ENCODE results near the gene LRP6. TPM values are rescaled to one million over a fixed set of nuclear protein-coding genes. Genes with fewer than 3 reads are reported as not detected.
A peak's percentile ranks its signal among the peaks of the same experiment; 100 is the strongest.

The LRP6 gene
- total RNA-seq, 4 donors from 2014 or later, result 4.3 to 18.7 (median 9.0) TPM

GRCh38 chr12:12273291-12273957 is 6.6 kb upstream of the LRP6 start:
- TF ChIP-seq POLR2A (IDR thresholded peaks at IDR 0.05), result no peak
- TF ChIP-seq, protein P1, sequence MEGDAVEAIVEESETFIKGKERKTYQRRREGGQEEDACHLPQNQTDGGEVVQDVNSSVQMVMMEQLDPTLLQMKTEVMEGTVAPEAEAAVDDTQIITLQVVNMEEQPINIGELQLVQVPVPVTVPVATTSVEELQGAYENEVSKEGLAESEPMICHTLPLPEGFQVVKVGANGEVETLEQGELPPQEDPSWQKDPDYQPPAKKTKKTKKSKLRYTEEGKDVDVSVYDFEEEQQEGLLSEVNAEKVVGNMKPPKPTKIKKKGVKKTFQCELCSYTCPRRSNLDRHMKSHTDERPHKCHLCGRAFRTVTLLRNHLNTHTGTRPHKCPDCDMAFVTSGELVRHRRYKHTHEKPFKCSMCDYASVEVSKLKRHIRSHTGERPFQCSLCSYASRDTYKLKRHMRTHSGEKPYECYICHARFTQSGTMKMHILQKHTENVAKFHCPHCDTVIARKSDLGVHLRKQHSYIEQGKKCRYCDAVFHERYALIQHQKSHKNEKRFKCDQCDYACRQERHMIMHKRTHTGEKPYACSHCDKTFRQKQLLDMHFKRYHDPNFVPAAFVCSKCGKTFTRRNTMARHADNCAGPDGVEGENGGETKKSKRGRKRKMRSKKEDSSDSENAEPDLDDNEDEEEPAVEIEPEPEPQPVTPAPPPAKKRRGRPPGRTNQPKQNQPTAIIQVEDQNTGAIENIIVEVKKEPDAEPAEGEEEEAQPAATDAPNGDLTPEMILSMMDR (IDR thresholded peaks at IDR 0.05), result no peak
- Histone ChIP-seq H3K4me3 (no peak overlapping the region), H3K36me3 (no peaks in the 10 kb centered on the region), H3K27ac (no peak overlapping the region), H3K9me3 (no peaks in the 10 kb centered on the region), H3K27me3 (peaks cover 0 to 16% (median 0%) of the 10 kb centered on the region in 4 donors), H3K4me1 (no peaks in the 10 kb centered on the region)
- 76 to 87% methylated on average over 4 of the region's 4 CpGs for WGBS, 2 donors
- intact Hi-C loops (cut with DNase I), result no loop called here
- no peak for DNase-seq

- no peak for DNase-seq
- H3K27ac ChIP-seq, result no peak overlapping the region
- H3K9me3 ChIP-seq, result no peaks in the 10 kb centered on the region
- H3K4me1 ChIP-seq, result peaks cover 0 to 4% (median under 1%) of the 10 kb centered on the region in 3 donors
- TF ChIP-seq POLR2A (IDR thresholded peaks at IDR 0.05), result no peak
- intact Hi-C loops (cut with DNase I), result no loop called here
- H3K27me3 ChIP-seq, result peaks cover 0 to 16% (median 0%) of the 10 kb centered on the region in 4 donors
- no peak overlapping the region for H3K4me3 ChIP-seq
- no peaks in the 10 kb centered on the region for H3K36me3 ChIP-seq
Measured at GRCh38 chr12:12272869-12273268, 6.0 kb upstream of the LRP6 start.

DNA sequence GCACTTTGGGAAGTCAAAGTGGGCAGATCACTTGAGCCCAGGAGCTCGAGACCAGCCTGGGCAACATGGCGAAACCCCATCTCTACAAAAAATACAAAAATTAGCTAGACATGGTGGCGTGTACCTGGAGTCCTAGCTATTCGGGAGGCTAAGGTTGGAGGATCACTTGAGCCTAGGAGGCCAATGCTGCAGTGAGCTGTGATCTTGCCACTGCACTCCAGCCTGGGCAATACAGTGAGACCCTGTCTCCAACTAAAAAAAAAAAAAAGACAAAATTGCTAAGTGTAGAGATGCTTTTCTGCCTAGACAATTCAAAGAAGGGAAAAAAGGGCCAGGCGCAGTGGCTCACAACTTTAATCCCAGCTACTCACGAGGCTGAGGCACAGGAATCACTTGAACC is 3.4 kb upstream of the LRP6 start:
- intact Hi-C loops (cut with DNase I), result no loop called here
- WGBS, 2 donors, result 96 to 97% methylated on average over 6 of the region's 6 CpGs
- H3K4me1 ChIP-seq, result peaks cover 0 to 20% (median 4%) of the 10 kb centered on the region in 3 donors
- H3K36me3 ChIP-seq, result no peaks in the 10 kb centered on the region
- TF ChIP-seq POLR2A (IDR thresholded peaks at IDR 0.05), result no peak
- TF ChIP-seq, protein P1 (IDR thresholded peaks at IDR 0.05), result no peak
- H3K4me3 ChIP-seq, result no peak overlapping the region
- no peak overlapping the region for H3K27ac ChIP-seq
- H3K9me3 ChIP-seq, result no peaks in the 10 kb centered on the region
- no peak for DNase-seq
- peaks cover 0 to 4% (median 0%) of the 10 kb centered on the region in 4 donors for H3K27me3 ChIP-seq

DNA sequence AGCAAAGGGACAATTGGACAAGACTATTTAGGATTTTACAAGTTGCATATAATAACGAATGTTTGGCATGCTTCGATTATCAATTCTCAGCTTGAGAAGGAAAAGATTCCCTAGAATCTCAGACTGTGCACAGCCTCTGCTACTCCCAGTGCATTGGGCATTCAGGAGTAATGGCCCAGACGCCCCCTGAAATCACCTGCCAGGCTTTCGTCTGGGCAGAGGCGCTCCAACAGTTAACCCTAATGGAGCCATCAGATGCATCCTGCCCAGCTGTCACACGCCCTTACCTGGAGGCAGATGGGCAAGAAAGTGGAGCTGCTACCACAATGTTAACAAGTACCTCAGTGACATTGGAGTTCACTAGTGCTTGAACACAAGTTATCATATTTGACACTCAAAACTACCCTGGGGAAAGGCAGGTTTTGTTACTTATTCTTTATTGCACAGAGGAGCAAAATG is 927 bp upstream of the LRP6 start:
- 10 to 17% methylated on average over 4 to 6 of the region's 6 CpGs for WGBS, 2 donors
- H3K36me3 ChIP-seq, result no peaks in the 10 kb centered on the region
- peaks cover 0 to 32% (median 12%) of the 10 kb centered on the region in 3 donors for H3K4me1 ChIP-seq
- peak overlapping the region in 2 of 4 donors; percentile 95 to 98 for H3K27ac ChIP-seq
- peaks cover 0 to 4% (median 0%) of the 10 kb centered on the region in 4 donors for H3K27me3 ChIP-seq
- TF ChIP-seq, protein P1 (IDR thresholded peaks at IDR 0.05), result no peak
- no peak for TF ChIP-seq POLR2A (IDR thresholded peaks at IDR 0.05)
- H3K4me3 ChIP-seq, result peak overlapping the region; percentile 75 to 90 (median 79)
- no peak for DNase-seq
- intact Hi-C loops (cut with DNase I), result no loop called here
- no peaks in the 10 kb centered on the region for H3K9me3 ChIP-seq

DNA sequence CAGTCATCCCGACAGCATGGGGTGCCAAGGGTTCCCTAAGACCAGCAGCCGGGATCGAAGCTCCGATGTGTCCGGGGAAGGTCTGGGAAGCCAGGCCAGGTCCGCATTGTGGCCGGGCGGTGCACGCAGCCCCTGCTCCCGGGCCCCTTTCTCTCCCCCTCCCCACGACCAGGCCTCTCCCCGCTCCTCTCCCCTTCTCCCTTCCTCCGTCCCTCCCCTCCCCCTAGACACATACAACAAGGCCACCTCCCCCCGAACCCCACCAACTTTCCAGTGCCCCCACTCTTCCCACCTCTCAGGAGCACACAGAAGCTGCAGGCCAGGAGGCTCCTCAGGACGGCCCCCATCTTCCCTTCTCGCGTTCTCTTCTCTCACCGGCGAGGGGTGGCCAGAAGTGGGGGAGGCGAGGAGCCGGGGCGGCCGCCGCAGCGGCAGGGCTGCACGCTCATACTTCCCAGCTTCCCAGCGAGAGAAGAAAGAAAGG is 413 bp downstream of the LRP6 start:
- H3K27ac ChIP-seq, result peak overlapping the region; percentile 95 to 98 (median 96)
- intact Hi-C loops (cut with DNase I), result no loop called here
- peak overlapping the region; percentile 75 to 90 (median 79) for H3K4me3 ChIP-seq
- H3K9me3 ChIP-seq, result no peaks in the 10 kb centered on the region
- no peak for DNase-seq
- no peaks in the 10 kb centered on the region for H3K36me3 ChIP-seq
- peaks cover 0 to 32% (median 12%) of the 10 kb centered on the region in 3 donors for H3K4me1 ChIP-seq
- 0% methylated on average over 11 of the region's 27 CpGs; no CpG with 5 or more reads in 1 of the 2 donors for WGBS, 2 donors
- peaks cover 0 to 4% (median 0%) of the 10 kb centered on the region in 4 donors for H3K27me3 ChIP-seq
- TF ChIP-seq, protein P1 (IDR thresholded peaks at IDR 0.05), result no peak
- TF ChIP-seq POLR2A (IDR thresholded peaks at IDR 0.05), result no peak
